H9 (cell line): ENCODE results near the gene TTF2. TPM values are rescaled to one million over a fixed set of nuclear protein-coding genes. Genes with fewer than 3 reads are reported as not detected.

Experiments used
- DNase-seq: peaks from one replicate; pipeline ENCODE4 v3.0.0-alpha.2; 2017
- H2AFZ ChIP-seq: one replicate; pipeline ENCODE4 v1.6.1; 2013; ENCODE audit warnings: mild to moderate bottlenecking, low read length, control low read depth, moderate library complexity
- H2AK5ac ChIP-seq: 2 replicates; pipeline ENCODE4 v1.6.1; 2013; ENCODE audit warnings: low read length, control low read depth, mixed read lengths; ENCODE audit not compliant: insufficient read length
- H2BK120ac ChIP-seq: one replicate; pipeline ENCODE4 v1.6.1; 2013; ENCODE audit warnings: low read depth, mild to moderate bottlenecking, low read length, control low read depth, inconsistent platforms; ENCODE audit not compliant: poor library complexity, severe bottlenecking
- H2BK12ac ChIP-seq: 2 replicates; pipeline ENCODE4 v1.6.1; 2013; ENCODE audit warnings: low read length, control low read depth, mixed read lengths, low read depth; ENCODE audit not compliant: insufficient read length
- H2BK15ac ChIP-seq: 2 replicates; pipeline ENCODE4 v1.6.1; 2013; ENCODE audit warnings: low read depth, low read length, control low read depth
- H2BK20ac ChIP-seq: one replicate; pipeline ENCODE4 v1.6.1; 2013; ENCODE audit warnings: low read depth, mild to moderate bottlenecking, low read length, control low read depth, inconsistent platforms; ENCODE audit not compliant: poor library complexity, severe bottlenecking
- H2BK5ac ChIP-seq: 2 replicates; pipeline ENCODE4 v1.6.1; 2013; ENCODE audit warnings: low read length, control low read depth, mixed read lengths; ENCODE audit not compliant: insufficient read length
- H3K14ac ChIP-seq: 2 replicates; pipeline ENCODE4 v1.6.1; 2013; ENCODE audit warnings: low read length, control low read depth; ENCODE audit not compliant: insufficient read depth
- H3K18ac ChIP-seq: 2 replicates; pipeline ENCODE4 v1.6.1; 2013; ENCODE audit warnings: low read depth, mild to moderate bottlenecking, mixed read lengths, low read length, control low read depth; ENCODE audit not compliant: insufficient read length
- H3K23ac ChIP-seq: 2 replicates; pipeline ENCODE4 v1.6.1; 2013; ENCODE audit warnings: low read length, control low read depth, mixed read lengths, low read depth; ENCODE audit not compliant: insufficient read length
- H3K23me2 ChIP-seq: 2 replicates; pipeline ENCODE4 v1.6.1; 2013; ENCODE audit warnings: low read depth, mild to moderate bottlenecking, mixed read lengths, low read length, control low read depth; ENCODE audit not compliant: insufficient read length, poor library complexity, severe bottlenecking
- H3K27ac ChIP-seq: 2 replicates; pipeline ENCODE4 v1.5.1; 2013; ENCODE audit warnings: low read length, control low read depth, mixed read lengths, low read depth; ENCODE audit not compliant: insufficient read length
- H3K27me3 ChIP-seq: 2 replicates; pipeline ENCODE4 v1.6.1; 2013; ENCODE audit warnings: low read length, control low read depth, inconsistent platforms; ENCODE audit not compliant: insufficient read depth
- H3K4ac ChIP-seq: 2 replicates; pipeline ENCODE4 v1.6.1; 2013; ENCODE audit warnings: low read depth, mild to moderate bottlenecking, control low read depth, inconsistent platforms, low read length, moderate library complexity
- H3K4me1 ChIP-seq: 2 replicates; pipeline ENCODE4 v1.6.1; 2013; ENCODE audit warnings: low read length, control low read depth, inconsistent platforms; ENCODE audit not compliant: insufficient read depth
- H3K4me2 ChIP-seq: 2 replicates; pipeline ENCODE4 v1.6.1; 2013; ENCODE audit warnings: low read length, control low read depth, mixed read lengths; ENCODE audit not compliant: insufficient read length, insufficient read depth
- H3K56ac ChIP-seq: 2 replicates; pipeline ENCODE4 v1.6.1; 2013; ENCODE audit warnings: low read depth, mild to moderate bottlenecking, mixed read lengths, low read length, control low read depth; ENCODE audit not compliant: insufficient read length
- H3K79me1 ChIP-seq: 2 replicates; pipeline ENCODE4 v1.6.1; 2013; ENCODE audit warnings: low read depth, mild to moderate bottlenecking, moderate library complexity, low read length, control low read depth, inconsistent platforms; ENCODE audit not compliant: insufficient read depth, poor library complexity, severe bottlenecking
- H3K79me2 ChIP-seq: 2 replicates; pipeline ENCODE4 v1.6.1; 2013; ENCODE audit warnings: low read length, control low read depth, inconsistent platforms; ENCODE audit not compliant: insufficient read depth
- H3K9ac ChIP-seq: 2 replicates; pipeline ENCODE4 v1.6.1; 2013; ENCODE audit warnings: low read length, control low read depth, mixed read lengths; ENCODE audit not compliant: insufficient read length; ENCODE audit errors: extremely low read depth
- H3K9me3 ChIP-seq: one replicate; pipeline ENCODE4 v1.6.1; 2013; ENCODE audit warnings: low read depth, low read length, inconsistent platforms; ENCODE audit not compliant: control insufficient read depth
- H3T11ph ChIP-seq: one replicate; pipeline ENCODE4 v1.6.1; 2013; ENCODE audit warnings: mild to moderate bottlenecking, low read length, control low read depth, inconsistent platforms
- H4K20me1 ChIP-seq: one replicate; pipeline ENCODE4 v1.6.1; 2013; ENCODE audit not compliant: control insufficient read depth, insufficient read length, insufficient read depth
- H4K5ac ChIP-seq: 2 replicates; pipeline ENCODE4 v1.6.1; 2013; ENCODE audit warnings: low read depth, mild to moderate bottlenecking, mixed read lengths, low read length, control low read depth; ENCODE audit not compliant: insufficient read length
- H4K8ac ChIP-seq: replicated peaks from 2 replicates; pipeline ENCODE4 v1.6.1; 2013; ENCODE audit warnings: low read length, control low read depth, mixed read lengths, low read depth; ENCODE audit not compliant: insufficient read length
- H4K91ac ChIP-seq: 2 replicates; pipeline ENCODE4 v1.6.1; 2013; ENCODE audit warnings: low read depth, mild to moderate bottlenecking, moderate library complexity, mixed read lengths, low read length, control low read depth; ENCODE audit not compliant: insufficient read length
- H3K27ac Mint-ChIP-seq, 3 experiments: 2 replicates in 2 of 3; 3 replicates in 1 of 3; pipeline ENCODE4 v1.8.0; 2020 to 2021; ENCODE audit warnings: mixed read lengths in 3 of 3, mild to moderate bottlenecking in 1 of 3, moderate library complexity in 1 of 3
- H3K27me3 Mint-ChIP-seq: 2 replicates; pipeline ENCODE4 v1.8.0; 2021; ENCODE audit warnings: low read depth, mild to moderate bottlenecking, moderate library complexity, mixed read lengths
- H3K36me3 Mint-ChIP-seq, 3 experiments: 2 replicates in 2 of 3; 3 replicates in 1 of 3; pipeline ENCODE4 v1.8.0; 2020 to 2021; ENCODE audit warnings: low read depth in 3 of 3, mixed read lengths in 3 of 3; ENCODE audit not compliant: insufficient read depth in 1 of 3
- H3K4me1 Mint-ChIP-seq, 2 experiments: 2 replicates each; pipeline ENCODE4 v1.8.0; 2020; ENCODE audit warnings: mixed read lengths in 2 of 2
- H3K4me3 Mint-ChIP-seq, 2 experiments: 2 replicates in 1 of 2; 3 replicates in 1 of 2; pipeline ENCODE4 v1.8.0; 2020 to 2021; ENCODE audit warnings: mild to moderate bottlenecking in 2 of 2, mixed read lengths in 2 of 2, moderate library complexity in 1 of 2
- H3K9me3 Mint-ChIP-seq, 2 experiments: 2 replicates in 1 of 2; 3 replicates in 1 of 2; pipeline ENCODE4 v1.8.0; 2020; ENCODE audit warnings: mild to moderate bottlenecking in 2 of 2, mixed read lengths in 2 of 2, moderate library complexity in 1 of 2
- CTCF ChIP-seq: fragments of 200-600 bp; sonication (generic); conservative IDR thresholded peaks from 3 replicates; pipeline ENCODE4 v1.8.0; 2021; ENCODE audit warnings: antibody characterized with exemption, mild to moderate bottlenecking
- WGBS: extraction: QIAGEN DNeasy Blood & Tissue Kit; methylation state at CpG from one replicate; pipeline ENCODE4 v1.1.7; 2013; ENCODE audit warnings: missing lambda C conversion rate, low lambda C conversion rate, mixed read lengths; ENCODE audit not compliant: insufficient read length; ENCODE audit errors: extremely low coverage; 5-methylcytosine and 5-hydroxymethylcytosine counted together
- total RNA-seq: library from RNA; stranded (reverse); gene quantifications from 2 replicates; pipeline ENCODE4 v1.2.1, GENCODE V29; 2021

TTF2 gene
- total RNA-seq, 1 experiment from 2014 or later, result 86.4 TPM

GRCh38 chr1:117034791-117035290 lies 25.3 kb upstream of the TTF2 start:
- TF ChIP-seq CTCF, result no peak
- no peak overlapping the region for H3K9ac ChIP-seq
- H4K20me1 ChIP-seq, result no peaks in the 10 kb centered on the region
- Mint-ChIP-seq H3K27me3 (no peaks in the 10 kb centered on the region), H3K27ac (no peak overlapping the region), H3K4me1 (peaks cover 11 to 25% of the 10 kb centered on the region in 2 experiments), H3K36me3 (no peaks in the 10 kb centered on the region), H3K9me3 (peaks cover 0 to 2% of the 10 kb centered on the region in 2 experiments; a peak in 1 of 5 replicates), H3K4me3 (no peak overlapping the region)
- H2BK5ac ChIP-seq, result no peak overlapping the region
- no peaks in the 10 kb centered on the region for H3K79me1 ChIP-seq
- H2AFZ ChIP-seq, result no peak overlapping the region
- no peak overlapping the region for H2BK120ac ChIP-seq
- no peaks in the 10 kb centered on the region for H3K23me2 ChIP-seq
- H3T11ph ChIP-seq, result no peak overlapping the region
- H3K9me3 ChIP-seq, result no peaks in the 10 kb centered on the region
- H3K4me2 ChIP-seq, result no peak overlapping the region
- no peaks in the 10 kb centered on the region; the same call in 1 of the 2 replicates for H3K4me1 ChIP-seq
- no peak for DNase-seq
- no peak overlapping the region for H3K27ac ChIP-seq
- H2BK12ac ChIP-seq, result no peak overlapping the region
- H3K79me2 ChIP-seq, result no peaks in the 10 kb centered on the region
- no peak overlapping the region for H3K4ac ChIP-seq
- no peak overlapping the region for H3K14ac ChIP-seq
- H4K91ac ChIP-seq, result no peak overlapping the region
- H4K5ac ChIP-seq, result no peak overlapping the region
- H3K23ac ChIP-seq, result no peak overlapping the region
- WGBS, result no CpG with 5 or more reads among the region's 7 CpGs
- H4K8ac ChIP-seq, result no peak overlapping the region
- H3K18ac ChIP-seq, result no peak overlapping the region
- no peak overlapping the region for H3K56ac ChIP-seq
- no peak overlapping the region for H2AK5ac ChIP-seq
- no peaks in the 10 kb centered on the region for H3K27me3 ChIP-seq
- no peak overlapping the region for H2BK20ac ChIP-seq
- H2BK15ac ChIP-seq, result no peak overlapping the region
